ENCODE measurements around the gene PIGN. TPM values are rescaled to one million over a fixed set of nuclear protein-coding genes. Genes with fewer than 3 reads are reported as not detected.
"Not testable (repeated sequence)": the region's sequence is repeated elsewhere in the genome, so short reads cannot be mapped to it uniquely, and the experiment has no call there.

Gene PIGN
- total RNA-seq, 3 donors from 2014 or later, result 33.1 to 67.2 (median 47.9) TPM

GRCh38 chr18:62172298-62172697 lies 14.6 kb downstream of the PIGN start:
- no peak for TF ChIP-seq POLR2AphosphoS5 (IDR thresholded peaks at IDR 0.05)
- no peak for TF ChIP-seq CTCF (IDR thresholded peaks at IDR 0.05)
- TF ChIP-seq POLR2A (IDR thresholded peaks at IDR 0.05), result no peak
- intact Hi-C loops (cut with DNase I; ENCODE audit: low total_unique reads), result no loop called here

GRCh38 chr18:62170857-62171256 lies 16.0 kb downstream of the PIGN start:
- Histone ChIP-seq H3K4me1 (no peaks in the 10 kb centered on the region), H3K27ac (no peak overlapping the region), H3K9me3 (no peaks in the 10 kb centered on the region), H3K36me3 (no peaks in the 10 kb centered on the region), H3K27me3 (no peaks in the 10 kb centered on the region), H3K4me3 (no peak overlapping the region)
- intact Hi-C loops (cut with DNase I; ENCODE audit: low total_unique reads), result no loop called here
- TF ChIP-seq CTCF (IDR thresholded peaks at IDR 0.05) (no peak), POLR2AphosphoS5 (IDR thresholded peaks at IDR 0.05) (no peak), POLR2A (IDR thresholded peaks at IDR 0.05) (no peak)
- no peak for DNase-seq (ENCODE audit: low spot score in 2 of 2)

More at GRCh38 chr18:62172298-62172697, 14.6 kb downstream of the PIGN start:
- Histone ChIP-seq H3K27ac (no peak overlapping the region), H3K4me3 (no peak overlapping the region), H3K4me1 (no peaks in the 10 kb centered on the region), H3K36me3 (no peaks in the 10 kb centered on the region), H3K27me3 (no peaks in the 10 kb centered on the region), H3K9me3 (no peaks in the 10 kb centered on the region)
- no peak for DNase-seq (ENCODE audit: low spot score in 2 of 2)

- H3K36me3 ChIP-seq; DNase-seq (ENCODE audit: low spot score in 2 of 2); H3K4me3 ChIP-seq; H3K9me3 ChIP-seq; H3K27me3 ChIP-seq; intact Hi-C loops (cut with DNase I; ENCODE audit: low total_unique reads); H3K27ac ChIP-seq; H3K4me1 ChIP-seq: not testable (repeated sequence)
These were observed 20.3 kb downstream of the PIGN start for GRCh38 chr18:62166524-62166923.

GRCh38 chr18:62165583-62165982 lies 21.3 kb downstream of the PIGN start:
- Histone ChIP-seq H3K36me3 (no peaks in the 10 kb centered on the region), H3K27ac (no peak overlapping the region), H3K9me3 (no peaks in the 10 kb centered on the region), H3K4me1 (no peaks in the 10 kb centered on the region), H3K4me3 (no peak overlapping the region), H3K27me3 (no peaks in the 10 kb centered on the region)
- TF ChIP-seq CTCF (IDR thresholded peaks at IDR 0.05), result no peak
- no peak for TF ChIP-seq POLR2A (IDR thresholded peaks at IDR 0.05)
- TF ChIP-seq POLR2AphosphoS5 (IDR thresholded peaks at IDR 0.05), result no peak
- no peak for DNase-seq (ENCODE audit: low spot score in 2 of 2)
- intact Hi-C loops (cut with DNase I; ENCODE audit: low total_unique reads), result no loop called here

GRCh38 chr18:62164855-62165487 lies 21.9 kb downstream of the PIGN start:
- H3K9me3 ChIP-seq, result no peaks in the 10 kb centered on the region
- no peak overlapping the region for H3K27ac ChIP-seq
- H3K36me3 ChIP-seq, result no peaks in the 10 kb centered on the region
- no peak for TF ChIP-seq POLR2AphosphoS5 (IDR thresholded peaks at IDR 0.05)
- TF ChIP-seq CTCF (IDR thresholded peaks at IDR 0.05), result no peak
- TF ChIP-seq POLR2A (IDR thresholded peaks at IDR 0.05), result no peak
- no peaks in the 10 kb centered on the region for H3K27me3 ChIP-seq
- H3K4me1 ChIP-seq, result no peaks in the 10 kb centered on the region
- intact Hi-C loops (cut with DNase I; ENCODE audit: low total_unique reads), result no loop called here
- DNase-seq (ENCODE audit: low spot score in 2 of 2), result no peak
- H3K4me3 ChIP-seq, result no peak overlapping the region

GRCh38 chr18:62164310-62164709 lies 22.5 kb downstream of the PIGN start:
- Histone ChIP-seq H3K36me3 (no peaks in the 10 kb centered on the region), H3K9me3 (no peaks in the 10 kb centered on the region), H3K4me3 (no peak overlapping the region), H3K27ac (no peak overlapping the region), H3K4me1 (no peaks in the 10 kb centered on the region), H3K27me3 (no peaks in the 10 kb centered on the region)
- TF ChIP-seq POLR2AphosphoS5 (IDR thresholded peaks at IDR 0.05) (no peak), CTCF (IDR thresholded peaks at IDR 0.05) (no peak), POLR2A (IDR thresholded peaks at IDR 0.05) (no peak)
- no peak for DNase-seq (ENCODE audit: low spot score in 2 of 2)
- intact Hi-C loops (cut with DNase I; ENCODE audit: low total_unique reads), result no loop called here

All from breast epithelium (tissue), 4 donors.